NCI-H146 treated with DMSO at 0.1 percent for 48 hours (cell line): ENCODE results near the gene HASPIN.

Experiments used
- DNase-seq: peaks from one replicate; lab custom pipeline; 2025; ENCODE audit not compliant: unreplicated experiment; lab: John Stamatoyannopoulos, UW

HASPIN gene

GRCh38 chr17:3723556-3724377 lies at the start of gene HASPIN:
TSS of gene HASPIN (plus strand) at chr17:3723903. CDS start at chr17:3723936, 33 bp downstream.
- DNase-seq: peak; percentile 72

GRCh38 chr17:3675886-3676285 lies 47.8 kb upstream of the HASPIN start:
- no peak for DNase-seq

GRCh38 chr17:3678095-3678820 lies 45.4 kb upstream of the HASPIN start:
- no peak for DNase-seq

GRCh38 chr17:3678821-3679530 lies 44.7 kb upstream of the HASPIN start:
- DNase-seq: no peak

GRCh38 chr17:3679531-3680126 lies 44.1 kb upstream of the HASPIN start:
- no peak for DNase-seq

- DNase-seq: no peak
Measured at GRCh38 chr17:3681057-3681456, 42.6 kb upstream of the HASPIN start.

- no peak for DNase-seq
Measured at GRCh38 chr17:3681565-3681964, 42.1 kb upstream of the HASPIN start.

- no peak for DNase-seq
Measured at GRCh38 chr17:3682033-3682432, 41.7 kb upstream of the HASPIN start.

- DNase-seq: peak; percentile 5
Measured at GRCh38 chr17:3683054-3683511, 40.6 kb upstream of the HASPIN start.

- no peak for DNase-seq
Measured at GRCh38 chr17:3685174-3685573, 38.5 kb upstream of the HASPIN start.

- no peak for DNase-seq
Measured at GRCh38 chr17:3688027-3688553, 35.6 kb upstream of the HASPIN start.

GRCh38 chr17:3688852-3689261 lies 34.8 kb upstream of the HASPIN start:
- DNase-seq: no peak

- DNase-seq: no peak
Measured at GRCh38 chr17:3689262-3690093, 34.2 kb upstream of the HASPIN start.

GRCh38 chr17:3690094-3690715 lies 33.5 kb upstream of the HASPIN start:
- no peak for DNase-seq

GRCh38 chr17:3691617-3692067 lies 32.1 kb upstream of the HASPIN start:
- DNase-seq: no peak

GRCh38 chr17:3692346-3692745 lies 31.4 kb upstream of the HASPIN start:
- DNase-seq: no peak

GRCh38 chr17:3693141-3693540 lies 30.6 kb upstream of the HASPIN start:
- DNase-seq: no peak

GRCh38 chr17:3693829-3694231 lies 29.9 kb upstream of the HASPIN start:
- no peak for DNase-seq

- peak; percentile 60 for DNase-seq
Measured at GRCh38 chr17:3695129-3695722, 28.5 kb upstream of the HASPIN start.
